ENCODE measurements around the gene SMPX. TPM values are rescaled to one million over a fixed set of nuclear protein-coding genes. Genes with fewer than 3 reads are reported as not detected.

The SMPX gene
- total and polyA plus RNA-seq, 9 of the 15 experiments (the other 6 are each of a cell fraction or from before 2014, with no cell fraction given): not detected

- no peaks in the 10 kb centered on the region for H4K20me1 ChIP-seq (replicated peaks; ENCODE audit: control insufficient read depth, insufficient read depth, low read length)
- BruUV-seq (replicated peaks): no TSS peak
- no peaks in the 10 kb centered on the region for H3K27me3 ChIP-seq (ENCODE audit: control insufficient read depth in 2 of 2, insufficient read depth in 2 of 2, low read length in 2 of 2)
- in situ Hi-C loops (cut with MboI): no loop called here
- CTCF ChIA-PET (ENCODE audit: low intra/inter-chr PET ratio): no interaction called here
- H3K79me2 ChIP-seq (ENCODE audit: control insufficient read depth, insufficient read depth, low read length): no peaks in the 10 kb centered on the region
- DNase-seq (ENCODE audit: extremely low read depth in 1 of 4, low spot score in 3 of 4) (no peak), ATAC-seq (no peak), FAIRE-seq (no peak)
- H3K36me3 ChIP-seq (ENCODE audit: control insufficient read depth, insufficient read depth, low read length): no peaks in the 10 kb centered on the region
- H3K27ac ChIP-seq (ENCODE audit: extremely low read depth, low read depth, low read length): no peak overlapping the region
- H3K9me3 ChIP-seq (replicated peaks; ENCODE audit: control insufficient read depth, insufficient read depth, low read depth, low read length): no peaks in the 10 kb centered on the region
- H2AFZ ChIP-seq (ENCODE audit: low read depth, low read length): no peak overlapping the region
- H3K9me1 ChIP-seq (ENCODE audit: control insufficient read depth, insufficient read depth, low read length): no peaks in the 10 kb centered on the region
- H3K4me3 ChIP-seq: no peak overlapping the region
- POLR2A ChIA-PET: no interaction called here
- no peak for TF ChIP-seq POLR2B (IDR thresholded peaks at IDR 0.05; ENCODE audit: low read depth, partially characterized antibody)
- no peak for TF ChIP-seq HES1 (IDR thresholded peaks at IDR 0.05; ENCODE audit: low read depth)
- TF ChIP-seq KAT7 (CRISPR knock-in tag; IDR thresholded peaks at IDR 0.05; ENCODE audit: borderline replicate concordance): no peak
- no peak for TF ChIP-seq CC2D1A (IDR thresholded peaks at IDR 0.05)
- TF ChIP-seq SRSF1 (IDR thresholded peaks at IDR 0.05; ENCODE audit: low read depth, low read length): no peak
- TF ChIP-seq SPI1 (IDR thresholded peaks at IDR 0.05; ENCODE audit: borderline replicate concordance, low read depth, low read length): no peak
- no peak for TF ChIP-seq NR2C2 (CRISPR knock-in tag; IDR thresholded peaks at IDR 0.05)
- TF ChIP-seq NR2C2 (tag; IDR thresholded peaks at IDR 0.05): no peak
- TF ChIP-seq FOXK1 (CRISPR knock-in tag; IDR thresholded peaks at IDR 0.05; ENCODE audit: borderline replicate concordance): no peak
- TF ChIP-seq RBFOX2 (IDR thresholded peaks at IDR 0.05; ENCODE audit: low read depth, low read length): no peak
- no peak for TF ChIP-seq ZNF282 (CRISPR knock-in tag; IDR thresholded peaks at IDR 0.05)
- no peak for TF ChIP-seq HNRNPH1 (optimal IDR thresholded peaks at IDR 0.05; ENCODE audit: low read depth, low read length)
- no peak for TF ChIP-seq NCOA2 (IDR thresholded peaks at IDR 0.05; ENCODE audit: partially characterized antibody in 2 of 2)
- no peak for TF ChIP-seq POLR2AphosphoS5 (IDR thresholded peaks at IDR 0.05; ENCODE audit: control insufficient read depth, insufficient read depth, low read depth, low read length)
- H3K4me1 ChIP-seq (replicated peaks in 1 of 2; ENCODE audit: control insufficient read depth in 2 of 2, insufficient read depth in 2 of 2, low read length in 2 of 2): no peaks in the 10 kb centered on the region
- no peak overlapping the region for H3K9ac ChIP-seq (ENCODE audit: insufficient read depth in 1 of 2, low read depth in 2 of 2, low read length in 2 of 2)
- intact Hi-C loops (cut with micrococcal nuclease): no loop called here
- WGBS (ENCODE audit: insufficient coverage, low coverage, missing lambda C conversion rate): 0% methylated on average over 3 of the region's 3 CpGs
- no peak overlapping the region for H3K4me2 ChIP-seq (ENCODE audit: insufficient read depth, low read length)
Measured at GRCh38 chrX:21700967-21701366, 56.9 kb downstream of the SMPX start.

Measured in K562 (cell line).